Measurements from ENCODE around the gene THSD7B.

The THSD7B gene

DNA sequence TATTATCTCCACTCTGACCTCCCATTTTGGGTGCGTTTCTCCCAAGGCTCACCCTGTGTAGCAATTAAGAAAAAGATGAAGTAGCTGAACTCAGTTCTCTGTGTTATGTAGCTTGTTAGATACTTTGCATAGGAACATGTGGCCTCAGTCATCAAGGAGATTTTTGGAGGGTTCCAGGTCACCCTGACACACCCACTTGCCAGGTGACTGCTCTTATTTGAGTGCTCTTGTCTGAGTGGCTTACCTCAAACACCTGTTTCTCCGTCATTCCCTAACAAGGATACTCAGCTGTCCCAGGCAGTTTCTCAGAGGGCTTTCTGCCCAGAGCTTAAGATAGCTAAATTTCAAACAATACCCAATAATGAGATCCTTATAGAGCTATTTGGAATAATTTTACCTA, 621.7 kb downstream of the THSD7B start:
- TF ChIP-seq, protein P1, sequence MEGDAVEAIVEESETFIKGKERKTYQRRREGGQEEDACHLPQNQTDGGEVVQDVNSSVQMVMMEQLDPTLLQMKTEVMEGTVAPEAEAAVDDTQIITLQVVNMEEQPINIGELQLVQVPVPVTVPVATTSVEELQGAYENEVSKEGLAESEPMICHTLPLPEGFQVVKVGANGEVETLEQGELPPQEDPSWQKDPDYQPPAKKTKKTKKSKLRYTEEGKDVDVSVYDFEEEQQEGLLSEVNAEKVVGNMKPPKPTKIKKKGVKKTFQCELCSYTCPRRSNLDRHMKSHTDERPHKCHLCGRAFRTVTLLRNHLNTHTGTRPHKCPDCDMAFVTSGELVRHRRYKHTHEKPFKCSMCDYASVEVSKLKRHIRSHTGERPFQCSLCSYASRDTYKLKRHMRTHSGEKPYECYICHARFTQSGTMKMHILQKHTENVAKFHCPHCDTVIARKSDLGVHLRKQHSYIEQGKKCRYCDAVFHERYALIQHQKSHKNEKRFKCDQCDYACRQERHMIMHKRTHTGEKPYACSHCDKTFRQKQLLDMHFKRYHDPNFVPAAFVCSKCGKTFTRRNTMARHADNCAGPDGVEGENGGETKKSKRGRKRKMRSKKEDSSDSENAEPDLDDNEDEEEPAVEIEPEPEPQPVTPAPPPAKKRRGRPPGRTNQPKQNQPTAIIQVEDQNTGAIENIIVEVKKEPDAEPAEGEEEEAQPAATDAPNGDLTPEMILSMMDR (IDR thresholded peaks at IDR 0.05; ENCODE audit: borderline replicate concordance, control extremely low read depth, extremely low read depth, insufficient read depth, missing control alignments) = no peak
- no peak for DNase-seq (ENCODE audit: low spot score)
- in situ Hi-C loops (cut with MboI; ENCODE audit: low sequenced_read_pairs, unreplicated experiment) = no loop called here

DNA sequence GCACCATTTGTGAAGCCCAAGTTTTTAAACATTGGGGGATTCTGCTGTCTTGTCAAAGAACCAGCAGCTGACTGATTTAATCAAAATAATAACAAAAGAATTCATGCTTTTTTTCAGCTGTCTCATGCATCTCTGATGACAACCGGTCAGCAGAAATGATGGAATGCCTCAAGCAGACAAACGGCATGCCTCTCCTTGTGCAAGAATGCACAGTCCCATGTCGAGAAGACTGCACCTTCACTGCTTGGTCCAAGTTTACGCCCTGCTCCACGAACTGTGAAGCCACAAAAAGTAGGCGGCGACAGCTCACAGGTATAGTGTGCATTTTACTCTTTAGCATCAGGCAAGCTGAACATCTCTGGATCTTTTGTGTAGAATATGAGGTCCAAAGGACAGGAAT, 640.2 kb downstream of the THSD7B start:
- TF ChIP-seq, protein P1 (IDR thresholded peaks at IDR 0.05; ENCODE audit: borderline replicate concordance, control extremely low read depth, extremely low read depth, insufficient read depth, missing control alignments) = no peak

DNA sequence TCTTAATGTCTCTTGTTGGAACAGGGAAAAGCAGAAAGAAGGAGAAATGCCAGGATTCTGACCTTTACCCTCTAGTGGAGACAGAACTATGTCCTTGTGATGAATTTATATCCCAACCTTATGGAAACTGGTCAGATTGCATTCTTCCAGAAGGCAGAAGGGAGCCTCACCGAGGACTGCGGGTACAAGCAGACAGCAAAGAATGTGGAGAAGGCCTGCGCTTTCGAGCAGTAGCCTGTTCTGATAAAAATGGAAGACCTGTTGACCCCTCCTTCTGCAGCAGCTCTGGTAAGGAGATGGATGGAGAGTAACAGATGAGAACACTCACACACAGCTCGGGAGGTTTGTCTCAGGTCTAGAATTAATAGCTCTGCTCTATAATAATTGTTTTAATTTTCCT, 646.2 kb downstream of the THSD7B start:
- no peak for DNase-seq (ENCODE audit: low spot score)
- TF ChIP-seq, protein P1 (IDR thresholded peaks at IDR 0.05; ENCODE audit: borderline replicate concordance, control extremely low read depth, extremely low read depth, insufficient read depth, missing control alignments) = no peak
- in situ Hi-C loops (cut with MboI; ENCODE audit: low sequenced_read_pairs, unreplicated experiment) = no loop called here

More for the DNA sequence above, 640.2 kb downstream of the THSD7B start:
- DNase-seq (ENCODE audit: low spot score) = no peak
- in situ Hi-C loops (cut with MboI; ENCODE audit: low sequenced_read_pairs, unreplicated experiment) = no loop called here

DNA sequence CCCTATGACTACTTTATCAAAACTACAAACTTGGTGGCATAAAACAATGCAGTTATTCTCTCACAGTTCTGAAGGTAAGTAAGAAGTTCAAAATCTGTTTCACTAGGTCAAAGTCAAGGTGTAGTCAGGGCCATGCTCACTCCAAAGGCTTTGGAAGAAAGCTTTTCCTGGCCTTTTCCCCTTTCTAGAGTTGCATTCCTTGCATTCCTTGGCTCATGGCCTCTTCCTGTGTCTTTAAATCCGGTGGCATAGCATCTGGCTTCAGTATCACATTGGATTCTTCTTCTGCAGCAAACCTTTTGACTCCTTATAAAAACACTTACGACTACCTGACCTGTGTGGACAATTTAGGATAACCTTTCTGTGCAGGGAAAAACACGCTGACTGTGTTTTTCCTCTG, 655.4 kb downstream of the THSD7B start:
- in situ Hi-C loops (cut with MboI; ENCODE audit: low sequenced_read_pairs, unreplicated experiment) = no loop called here
- no peak for DNase-seq (ENCODE audit: low spot score)
- TF ChIP-seq, protein P1 (IDR thresholded peaks at IDR 0.05; ENCODE audit: borderline replicate concordance, control extremely low read depth, extremely low read depth, insufficient read depth, missing control alignments) = no peak

DNA sequence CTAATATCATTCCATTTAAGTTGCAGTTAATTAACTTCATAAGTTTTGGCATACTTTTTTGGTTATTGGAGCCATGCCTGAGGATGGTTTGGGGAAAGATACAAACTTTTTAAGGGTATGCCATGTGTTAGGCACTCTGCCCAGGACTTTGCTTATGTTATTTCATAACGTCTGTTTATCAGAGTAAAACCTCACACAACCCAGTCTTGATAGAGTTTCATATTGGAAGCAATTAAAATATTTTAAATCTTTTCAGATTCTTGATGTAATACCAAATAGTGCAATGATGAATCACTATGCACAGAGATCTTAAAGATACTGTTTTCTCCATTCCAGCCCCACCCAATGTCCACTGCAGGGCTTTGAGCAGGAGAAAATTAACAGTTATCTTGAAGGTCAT, 669.8 kb downstream of the THSD7B start:
- no peak for DNase-seq (ENCODE audit: low spot score)
- TF ChIP-seq, protein P1 (IDR thresholded peaks at IDR 0.05; ENCODE audit: borderline replicate concordance, control extremely low read depth, extremely low read depth, insufficient read depth, missing control alignments) = no peak
- in situ Hi-C loops (cut with MboI; ENCODE audit: low sequenced_read_pairs, unreplicated experiment) = no loop called here

DNA sequence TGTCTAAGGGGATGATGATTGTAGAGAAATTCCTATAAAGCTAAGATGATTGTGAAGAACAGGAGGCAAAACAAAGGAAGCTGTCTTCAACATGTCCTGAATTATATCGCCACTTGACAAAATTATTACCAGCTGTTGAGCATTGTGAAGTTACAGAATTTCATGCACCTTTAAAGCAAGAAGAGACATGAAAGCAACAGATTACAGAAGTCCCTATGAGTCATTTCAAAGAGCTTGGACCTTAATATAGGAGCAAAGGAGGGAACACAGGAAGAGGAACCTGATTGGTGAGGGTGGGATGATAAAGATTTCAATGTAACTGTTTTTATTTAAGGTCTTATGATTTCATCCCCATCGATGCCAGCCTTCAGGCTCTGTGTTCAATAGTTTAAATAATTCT, 672.0 kb downstream of the THSD7B start:
- TF ChIP-seq, protein P1 (IDR thresholded peaks at IDR 0.05; ENCODE audit: borderline replicate concordance, control extremely low read depth, extremely low read depth, insufficient read depth, missing control alignments) = no peak

DNA sequence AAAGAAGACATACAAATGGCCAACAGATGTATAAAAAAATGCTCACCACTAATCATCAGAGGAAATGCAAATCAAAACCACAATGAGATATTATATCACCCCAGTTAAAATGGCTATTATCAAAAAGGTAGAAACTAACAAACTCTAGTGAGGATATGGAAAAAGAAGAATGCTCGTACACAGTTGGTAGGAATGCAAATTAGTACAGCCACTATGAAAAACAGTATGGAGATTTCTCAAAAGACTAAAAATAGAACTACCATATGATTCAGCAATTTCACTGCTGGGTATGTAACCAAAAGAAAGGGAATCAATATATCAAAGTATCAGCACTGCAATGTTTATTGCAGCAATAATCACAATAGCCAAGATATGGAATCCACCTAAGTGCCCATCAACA, 679.6 kb downstream of the THSD7B start:
- TF ChIP-seq, protein P1 (IDR thresholded peaks at IDR 0.05; ENCODE audit: borderline replicate concordance, control extremely low read depth, extremely low read depth, insufficient read depth, missing control alignments) = no peak
- in situ Hi-C loops (cut with MboI; ENCODE audit: low sequenced_read_pairs, unreplicated experiment) = no loop called here
- no peak for DNase-seq (ENCODE audit: low spot score)

More for the DNA sequence above, 672.0 kb downstream of the THSD7B start:
- no peak for DNase-seq (ENCODE audit: low spot score)
- in situ Hi-C loops (cut with MboI; ENCODE audit: low sequenced_read_pairs, unreplicated experiment) = no loop called here

All from GM13976 (cell line).